ENCODE data around the gene DCAF11. TPM values are rescaled to one million over a fixed set of nuclear protein-coding genes. Genes with fewer than 3 reads are reported as not detected.

Gene DCAF11
- total and polyA plus RNA-seq, 2 of the 13 experiments (the other 11 are each of a cell fraction or from before 2014, with no cell fraction given), result 150 to 257 TPM

- TF ChIP-seq ZBTB43 (CRISPR knock-in tag; conservative IDR thresholded peaks at IDR 0.05) (no peak), ZFP37 (CRISPR knock-in tag; IDR thresholded peaks at IDR 0.05; ENCODE audit: borderline replicate concordance) (no peak), TCF12 (IDR thresholded peaks at IDR 0.05) (no peak), TCF12 (CRISPR knock-in tag; IDR thresholded peaks at IDR 0.05) (no peak), ZNF367 (CRISPR knock-in tag; IDR thresholded peaks at IDR 0.05; ENCODE audit: borderline replicate concordance) (no peak), ELF4 (CRISPR knock-in tag; IDR thresholded peaks at IDR 0.05; ENCODE audit: borderline replicate concordance) (0 out of 2 replicates have a peak, but pooled peaks have one; percentile 47), NFE2L1 (CRISPR knock-in tag; IDR thresholded peaks at IDR 0.05; ENCODE audit: borderline replicate concordance) (no peak), TOE1 (CRISPR knock-in tag; IDR thresholded peaks at IDR 0.05) (no peak), ZFX (CRISPR knock-in tag; IDR thresholded peaks at IDR 0.05; ENCODE audit: low read depth) (0 out of 2 replicates have a peak, but pooled peaks have one; percentile 43), ZNF414 (CRISPR knock-in tag; IDR thresholded peaks at IDR 0.05) (peak; percentile 84; the same call in 1 of the 2 replicates), ZNF549 (CRISPR knock-in tag; IDR thresholded peaks at IDR 0.05) (no peak), NCOA1 (CRISPR knock-in tag; IDR thresholded peaks at IDR 0.05) (no peak), DMTF1 (CRISPR knock-in tag; IDR thresholded peaks at IDR 0.05) (no peak), BCL6 (CRISPR knock-in tag; IDR thresholded peaks at IDR 0.05) (no peak), RNF2 (conservative IDR thresholded peaks at IDR 0.05; ENCODE audit: low read depth) (no peak), KLF12 (CRISPR knock-in tag; IDR thresholded peaks at IDR 0.05; ENCODE audit: borderline replicate concordance) (no peak), FOXC1 (CRISPR knock-in tag; IDR thresholded peaks at IDR 0.05; ENCODE audit: borderline replicate concordance) (peak; percentile 43; the same call in 1 of the 2 replicates), FOXP1 (IDR thresholded peaks at IDR 0.05) (no peak), FOXP1 (CRISPR knock-in tag; IDR thresholded peaks at IDR 0.05) (no peak), ZBTB20 (CRISPR knock-in tag; IDR thresholded peaks at IDR 0.05; ENCODE audit: borderline replicate concordance, low read depth) (no peak), THAP9 (CRISPR knock-in tag; IDR thresholded peaks at IDR 0.05; ENCODE audit: borderline replicate concordance) (peak; percentile 58; the same call in 1 of the 2 replicates)
- TF ChIP-seq, protein P1, sequence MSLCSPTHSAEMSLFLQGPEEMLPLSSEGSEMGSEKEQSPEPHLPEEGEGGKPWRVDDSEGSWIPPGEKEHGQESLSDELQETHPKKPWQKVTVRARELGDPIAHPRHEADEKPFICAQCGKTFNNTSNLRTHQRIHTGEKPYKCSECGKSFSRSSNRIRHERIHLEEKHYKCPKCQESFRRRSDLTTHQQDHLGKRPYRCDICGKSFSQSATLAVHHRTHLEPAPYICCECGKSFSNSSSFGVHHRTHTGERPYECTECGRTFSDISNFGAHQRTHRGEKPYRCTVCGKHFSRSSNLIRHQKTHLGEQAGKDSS (CRISPR knock-in tag; IDR thresholded peaks at IDR 0.05; ENCODE audit: borderline replicate concordance, low read depth), result no peak
Observed at GRCh38 chr14:24067133-24068082, 47.2 kb upstream of the DCAF11 start (continued).
